Measurements from ENCODE around the gene MYADM.

MYADM gene

DNA sequence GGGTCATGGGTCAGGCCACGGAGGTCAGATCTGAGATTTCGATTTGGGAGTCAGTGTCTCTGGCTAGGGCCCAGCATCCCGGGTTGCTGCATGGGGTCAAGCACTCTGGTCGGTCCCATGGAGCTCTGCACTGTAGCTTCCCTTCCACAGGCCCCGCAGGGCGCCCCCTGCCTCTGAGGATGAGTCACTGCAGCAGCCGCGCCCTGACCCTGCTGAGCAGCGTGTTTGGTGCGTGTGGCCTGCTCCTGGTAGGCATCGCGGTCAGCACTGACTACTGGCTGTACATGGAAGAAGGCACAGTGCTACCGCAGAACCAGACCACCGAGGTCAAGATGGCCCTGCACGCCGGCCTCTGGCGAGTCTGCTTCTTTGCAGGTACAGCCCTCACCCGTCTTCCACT, 45.0 kb downstream of the MYADM start:
- DNase-seq (ENCODE audit: low read depth in 2 of 2), result no peak

- no peak for DNase-seq (ENCODE audit: low read depth in 2 of 2)
These were observed 47.3 kb downstream of the MYADM start for GRCh38 chr19:53915000-53915399.

DNA sequence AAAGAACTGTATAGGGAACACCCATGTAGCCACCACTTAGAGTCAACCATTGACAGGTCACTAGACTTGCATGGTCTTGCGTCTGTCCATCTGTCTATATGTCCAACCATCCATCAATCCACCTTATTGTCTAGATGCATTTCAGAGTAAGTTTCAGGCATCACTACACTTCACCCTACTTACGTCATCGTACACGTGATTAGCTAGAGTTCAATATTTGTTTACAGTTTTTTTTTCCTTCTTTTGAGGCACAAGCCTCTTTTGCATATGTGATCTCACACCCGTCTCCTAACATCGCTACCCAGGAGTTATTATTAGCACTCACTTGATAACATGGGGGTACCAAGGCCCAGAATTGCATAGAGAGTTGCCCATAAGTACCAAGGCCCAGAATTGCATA, 48.3 kb downstream of the MYADM start:
- DNase-seq (ENCODE audit: low read depth in 2 of 2), result no peak

GRCh38 chr19:53917356-53917755, 49.7 kb downstream of the MYADM start:
- no peak for DNase-seq (ENCODE audit: low read depth in 2 of 2)

Measured in stimulated activated CD8-positive, alpha-beta memory T cell treated with anti-CD3 and anti-CD28 coated beads, Interleukin-15, amount 100 ng/mL, for 4 hours (primary cell).